Endothelial cell of umbilical vein (primary cell): Measurements from ENCODE around the gene PTPN6.

Source experiments
- EZH2 ChIP-seq: IDR thresholded peaks from 2 replicates; pipeline ENCODE4 v1.6.1; 2012; ENCODE audit warnings: borderline replicate concordance, low read depth, mild to moderate bottlenecking, moderate library complexity, low read length, inconsistent platforms; ENCODE audit not compliant: severe bottlenecking
- FOS ChIP-seq: IDR thresholded peaks from 2 replicates; pipeline ENCODE4 v1.6.1; 2011; ENCODE audit warnings: mild to moderate bottlenecking, low read length, moderate library complexity, borderline replicate concordance; ENCODE audit not compliant: insufficient read depth
- MYC ChIP-seq: IDR thresholded peaks from one replicate; pipeline ENCODE4 v1.6.1; 2011; ENCODE audit warnings: mild to moderate bottlenecking, low read depth, low read length
- POLR2A ChIP-seq: IDR thresholded peaks from 2 replicates; pipeline ENCODE4 v1.6.1; 2012; ENCODE audit warnings: low read depth, mild to moderate bottlenecking, control low read depth, low read length
- POLR2AphosphoS5 ChIP-seq: IDR thresholded peaks from 2 replicates; pipeline ENCODE4 v1.6.1; 2012; ENCODE audit warnings: low read depth, mild to moderate bottlenecking, control low read depth, low read length, moderate library complexity; ENCODE audit not compliant: insufficient read depth
- TF ChIP-seq, protein P1 (sequence below), 2 donors: IDR thresholded peaks; 1 replicate in 1 of 2; 2 replicates in 1 of 2; pipeline ENCODE4 v1.5.1; 2011; ENCODE audit warnings: low read length in 2 of 2, mild to moderate bottlenecking in 2 of 2, moderate library complexity in 2 of 2, control low read depth in 1 of 2, inconsistent platforms in 1 of 2, low read depth in 1 of 2; ENCODE audit not compliant: insufficient read depth in 1 of 2; ENCODE audit errors: extremely low read depth in 1 of 2

DNA sequence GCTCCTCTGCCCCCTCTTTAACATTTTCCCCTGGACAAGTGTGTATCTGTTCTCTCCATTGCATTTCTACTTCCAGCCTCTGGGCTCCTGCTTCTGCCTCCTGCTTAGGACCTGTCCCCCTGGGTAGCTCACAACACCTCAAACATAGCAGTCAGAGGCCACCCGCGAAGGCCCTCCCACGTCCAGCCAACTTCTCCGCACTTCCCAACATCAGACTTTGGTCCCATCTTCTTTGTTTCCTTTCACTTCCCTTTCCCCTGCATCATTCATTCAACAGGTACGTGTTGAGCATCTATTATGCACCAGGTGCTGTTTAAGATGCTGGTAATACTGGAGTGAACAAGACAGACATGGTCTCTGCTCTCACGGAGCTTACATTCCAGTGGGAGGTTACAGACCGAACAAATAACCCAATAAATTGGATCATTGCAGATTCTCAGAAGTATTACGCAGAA, 4.2 kb upstream of the PTPN6 start:
- TF ChIP-seq, protein P1, sequence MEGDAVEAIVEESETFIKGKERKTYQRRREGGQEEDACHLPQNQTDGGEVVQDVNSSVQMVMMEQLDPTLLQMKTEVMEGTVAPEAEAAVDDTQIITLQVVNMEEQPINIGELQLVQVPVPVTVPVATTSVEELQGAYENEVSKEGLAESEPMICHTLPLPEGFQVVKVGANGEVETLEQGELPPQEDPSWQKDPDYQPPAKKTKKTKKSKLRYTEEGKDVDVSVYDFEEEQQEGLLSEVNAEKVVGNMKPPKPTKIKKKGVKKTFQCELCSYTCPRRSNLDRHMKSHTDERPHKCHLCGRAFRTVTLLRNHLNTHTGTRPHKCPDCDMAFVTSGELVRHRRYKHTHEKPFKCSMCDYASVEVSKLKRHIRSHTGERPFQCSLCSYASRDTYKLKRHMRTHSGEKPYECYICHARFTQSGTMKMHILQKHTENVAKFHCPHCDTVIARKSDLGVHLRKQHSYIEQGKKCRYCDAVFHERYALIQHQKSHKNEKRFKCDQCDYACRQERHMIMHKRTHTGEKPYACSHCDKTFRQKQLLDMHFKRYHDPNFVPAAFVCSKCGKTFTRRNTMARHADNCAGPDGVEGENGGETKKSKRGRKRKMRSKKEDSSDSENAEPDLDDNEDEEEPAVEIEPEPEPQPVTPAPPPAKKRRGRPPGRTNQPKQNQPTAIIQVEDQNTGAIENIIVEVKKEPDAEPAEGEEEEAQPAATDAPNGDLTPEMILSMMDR (IDR thresholded peaks at IDR 0.05; ENCODE audit: extremely low read depth in 1 of 2, insufficient read depth in 1 of 2, low read depth in 1 of 2, low read length in 2 of 2): no peak
- TF ChIP-seq FOS (no peak), MYC (no peak), POLR2A (no peak), EZH2 (no peak), POLR2AphosphoS5 (no peak)
